H9 (cell line): ENCODE measurements around the gene ADAT2. TPM values are rescaled to one million over a fixed set of nuclear protein-coding genes. Genes with fewer than 3 reads are reported as not detected.

ENCODE experiments used
- DNase-seq: peaks from one replicate; pipeline ENCODE4 v3.0.0-alpha.2; 2017
- H2AFZ ChIP-seq: one replicate; pipeline ENCODE4 v1.6.1; 2013; ENCODE audit warnings: mild to moderate bottlenecking, low read length, control low read depth, moderate library complexity
- H2AK5ac ChIP-seq: 2 replicates; pipeline ENCODE4 v1.6.1; 2013; ENCODE audit warnings: low read length, control low read depth, mixed read lengths; ENCODE audit not compliant: insufficient read length
- H2BK120ac ChIP-seq: one replicate; pipeline ENCODE4 v1.6.1; 2013; ENCODE audit warnings: low read depth, mild to moderate bottlenecking, low read length, control low read depth, inconsistent platforms; ENCODE audit not compliant: poor library complexity, severe bottlenecking
- H2BK12ac ChIP-seq: 2 replicates; pipeline ENCODE4 v1.6.1; 2013; ENCODE audit warnings: low read length, control low read depth, mixed read lengths, low read depth; ENCODE audit not compliant: insufficient read length
- H2BK15ac ChIP-seq: 2 replicates; pipeline ENCODE4 v1.6.1; 2013; ENCODE audit warnings: low read depth, low read length, control low read depth
- H2BK20ac ChIP-seq: one replicate; pipeline ENCODE4 v1.6.1; 2013; ENCODE audit warnings: low read depth, mild to moderate bottlenecking, low read length, control low read depth, inconsistent platforms; ENCODE audit not compliant: poor library complexity, severe bottlenecking
- H2BK5ac ChIP-seq: 2 replicates; pipeline ENCODE4 v1.6.1; 2013; ENCODE audit warnings: low read length, control low read depth, mixed read lengths; ENCODE audit not compliant: insufficient read length
- H3K14ac ChIP-seq: 2 replicates; pipeline ENCODE4 v1.6.1; 2013; ENCODE audit warnings: low read length, control low read depth; ENCODE audit not compliant: insufficient read depth
- H3K18ac ChIP-seq: 2 replicates; pipeline ENCODE4 v1.6.1; 2013; ENCODE audit warnings: low read depth, mild to moderate bottlenecking, mixed read lengths, low read length, control low read depth; ENCODE audit not compliant: insufficient read length
- H3K23ac ChIP-seq: 2 replicates; pipeline ENCODE4 v1.6.1; 2013; ENCODE audit warnings: low read length, control low read depth, mixed read lengths, low read depth; ENCODE audit not compliant: insufficient read length
- H3K23me2 ChIP-seq: 2 replicates; pipeline ENCODE4 v1.6.1; 2013; ENCODE audit warnings: low read depth, mild to moderate bottlenecking, mixed read lengths, low read length, control low read depth; ENCODE audit not compliant: insufficient read length, poor library complexity, severe bottlenecking
- H3K27ac ChIP-seq: 2 replicates; pipeline ENCODE4 v1.5.1; 2013; ENCODE audit warnings: low read length, control low read depth, mixed read lengths, low read depth; ENCODE audit not compliant: insufficient read length
- H3K27me3 ChIP-seq: 2 replicates; pipeline ENCODE4 v1.6.1; 2013; ENCODE audit warnings: low read length, control low read depth, inconsistent platforms; ENCODE audit not compliant: insufficient read depth
- H3K4ac ChIP-seq: 2 replicates; pipeline ENCODE4 v1.6.1; 2013; ENCODE audit warnings: low read depth, mild to moderate bottlenecking, control low read depth, inconsistent platforms, low read length, moderate library complexity
- H3K4me1 ChIP-seq: 2 replicates; pipeline ENCODE4 v1.6.1; 2013; ENCODE audit warnings: low read length, control low read depth, inconsistent platforms; ENCODE audit not compliant: insufficient read depth
- H3K4me2 ChIP-seq: 2 replicates; pipeline ENCODE4 v1.6.1; 2013; ENCODE audit warnings: low read length, control low read depth, mixed read lengths; ENCODE audit not compliant: insufficient read length, insufficient read depth
- H3K56ac ChIP-seq: 2 replicates; pipeline ENCODE4 v1.6.1; 2013; ENCODE audit warnings: low read depth, mild to moderate bottlenecking, mixed read lengths, low read length, control low read depth; ENCODE audit not compliant: insufficient read length
- H3K79me1 ChIP-seq: 2 replicates; pipeline ENCODE4 v1.6.1; 2013; ENCODE audit warnings: low read depth, mild to moderate bottlenecking, moderate library complexity, low read length, control low read depth, inconsistent platforms; ENCODE audit not compliant: insufficient read depth, poor library complexity, severe bottlenecking
- H3K79me2 ChIP-seq: 2 replicates; pipeline ENCODE4 v1.6.1; 2013; ENCODE audit warnings: low read length, control low read depth, inconsistent platforms; ENCODE audit not compliant: insufficient read depth
- H3K9ac ChIP-seq: 2 replicates; pipeline ENCODE4 v1.6.1; 2013; ENCODE audit warnings: low read length, control low read depth, mixed read lengths; ENCODE audit not compliant: insufficient read length; ENCODE audit errors: extremely low read depth
- H3K9me3 ChIP-seq: one replicate; pipeline ENCODE4 v1.6.1; 2013; ENCODE audit warnings: low read depth, low read length, inconsistent platforms; ENCODE audit not compliant: control insufficient read depth
- H3T11ph ChIP-seq: one replicate; pipeline ENCODE4 v1.6.1; 2013; ENCODE audit warnings: mild to moderate bottlenecking, low read length, control low read depth, inconsistent platforms
- H4K20me1 ChIP-seq: one replicate; pipeline ENCODE4 v1.6.1; 2013; ENCODE audit not compliant: control insufficient read depth, insufficient read length, insufficient read depth
- H4K5ac ChIP-seq: 2 replicates; pipeline ENCODE4 v1.6.1; 2013; ENCODE audit warnings: low read depth, mild to moderate bottlenecking, mixed read lengths, low read length, control low read depth; ENCODE audit not compliant: insufficient read length
- H4K8ac ChIP-seq: replicated peaks from 2 replicates; pipeline ENCODE4 v1.6.1; 2013; ENCODE audit warnings: low read length, control low read depth, mixed read lengths, low read depth; ENCODE audit not compliant: insufficient read length
- H4K91ac ChIP-seq: 2 replicates; pipeline ENCODE4 v1.6.1; 2013; ENCODE audit warnings: low read depth, mild to moderate bottlenecking, moderate library complexity, mixed read lengths, low read length, control low read depth; ENCODE audit not compliant: insufficient read length
- H3K27ac Mint-ChIP-seq, 3 experiments: 2 replicates in 2 of 3; 3 replicates in 1 of 3; pipeline ENCODE4 v1.8.0; 2020 to 2021; ENCODE audit warnings: mixed read lengths in 3 of 3, mild to moderate bottlenecking in 1 of 3, moderate library complexity in 1 of 3
- H3K27me3 Mint-ChIP-seq: 2 replicates; pipeline ENCODE4 v1.8.0; 2021; ENCODE audit warnings: low read depth, mild to moderate bottlenecking, moderate library complexity, mixed read lengths
- H3K36me3 Mint-ChIP-seq, 3 experiments: 2 replicates in 2 of 3; 3 replicates in 1 of 3; pipeline ENCODE4 v1.8.0; 2020 to 2021; ENCODE audit warnings: low read depth in 3 of 3, mixed read lengths in 3 of 3; ENCODE audit not compliant: insufficient read depth in 1 of 3
- H3K4me1 Mint-ChIP-seq, 2 experiments: 2 replicates each; pipeline ENCODE4 v1.8.0; 2020; ENCODE audit warnings: mixed read lengths in 2 of 2
- H3K4me3 Mint-ChIP-seq, 2 experiments: 2 replicates in 1 of 2; 3 replicates in 1 of 2; pipeline ENCODE4 v1.8.0; 2020 to 2021; ENCODE audit warnings: mild to moderate bottlenecking in 2 of 2, mixed read lengths in 2 of 2, moderate library complexity in 1 of 2
- H3K9me3 Mint-ChIP-seq, 2 experiments: 2 replicates in 1 of 2; 3 replicates in 1 of 2; pipeline ENCODE4 v1.8.0; 2020; ENCODE audit warnings: mild to moderate bottlenecking in 2 of 2, mixed read lengths in 2 of 2, moderate library complexity in 1 of 2
- CTCF ChIP-seq: fragments of 200-600 bp; sonication (generic); conservative IDR thresholded peaks from 3 replicates; pipeline ENCODE4 v1.8.0; 2021; ENCODE audit warnings: antibody characterized with exemption, mild to moderate bottlenecking
- WGBS: extraction: QIAGEN DNeasy Blood & Tissue Kit; methylation state at CpG from one replicate; pipeline ENCODE4 v1.1.7; 2013; ENCODE audit warnings: missing lambda C conversion rate, low lambda C conversion rate, mixed read lengths; ENCODE audit not compliant: insufficient read length; ENCODE audit errors: extremely low coverage; 5-methylcytosine and 5-hydroxymethylcytosine counted together
- total RNA-seq: library from RNA; stranded (reverse); gene quantifications from 2 replicates; pipeline ENCODE4 v1.2.1, GENCODE V29; 2021

The ADAT2 gene
- total RNA-seq, 1 experiment from 2014 or later, result 11.3 TPM

GRCh38 chr6:143449714-143450452 lies 612 bp downstream of the ADAT2 start:
- Mint-ChIP-seq H3K27me3 (no peaks in the 10 kb centered on the region), H3K27ac (peak overlapping the region in 2 of 3 experiments; percentile 98 to 99; a peak in 5 of 7 replicates), H3K36me3 (peaks cover 0 to 1% (median 0%) of the 10 kb centered on the region in 3 experiments; a peak in 1 of 7 replicates), H3K4me3 (peak overlapping the region; percentile 93 to 99), H3K4me1 (peaks cover 10 to 11% of the 10 kb centered on the region in 2 experiments), H3K9me3 (no peaks in the 10 kb centered on the region)
- Histone ChIP-seq H3T11ph (no peak overlapping the region), H3K79me1 (no peaks in the 10 kb centered on the region), H2AFZ (no peak overlapping the region), H3K4me1 (no peaks in the 10 kb centered on the region), H3K79me2 (no peaks in the 10 kb centered on the region), H3K4me2 (peak overlapping the region; percentile 88), H4K20me1 (no peaks in the 10 kb centered on the region), H3K27me3 (no peaks in the 10 kb centered on the region), H3K56ac (no peak overlapping the region), H2BK5ac (no peak overlapping the region), H2BK120ac (no peak overlapping the region), H4K91ac (no peak overlapping the region), H3K23ac (no peak overlapping the region), H3K14ac (peak overlapping the region; percentile 88; the same call in 1 of the 2 replicates), H2AK5ac (no peak overlapping the region), H2BK12ac (no peak overlapping the region), H2BK20ac (no peak overlapping the region), H3K9ac (peak overlapping the region; percentile 90), H2BK15ac (no peak overlapping the region), H3K23me2 (peaks cover 16% of the 10 kb centered on the region), H3K9me3 (no peaks in the 10 kb centered on the region), H3K18ac (peak overlapping the region; percentile 58), H3K4ac (no peak overlapping the region), H4K5ac (peak overlapping the region; percentile 81), H3K27ac (no peak overlapping the region), H4K8ac (no peak overlapping the region)
- no CpG with 5 or more reads among the region's 19 CpGs for WGBS
- peak; percentile 36 for DNase-seq
- TF ChIP-seq CTCF, result no peak
